HG02678 (cell line): ENCODE results near the gene LRRC8C.

Source experiments
- ATAC-seq: cut with Tn5 transposase; IDR thresholded peaks from one replicate; pipeline ENCODE4 v1.9.1; 2021; ENCODE audit warnings: mild to moderate bottlenecking, moderate library complexity; ENCODE audit not compliant: unreplicated experiment

LRRC8C gene

DNA sequence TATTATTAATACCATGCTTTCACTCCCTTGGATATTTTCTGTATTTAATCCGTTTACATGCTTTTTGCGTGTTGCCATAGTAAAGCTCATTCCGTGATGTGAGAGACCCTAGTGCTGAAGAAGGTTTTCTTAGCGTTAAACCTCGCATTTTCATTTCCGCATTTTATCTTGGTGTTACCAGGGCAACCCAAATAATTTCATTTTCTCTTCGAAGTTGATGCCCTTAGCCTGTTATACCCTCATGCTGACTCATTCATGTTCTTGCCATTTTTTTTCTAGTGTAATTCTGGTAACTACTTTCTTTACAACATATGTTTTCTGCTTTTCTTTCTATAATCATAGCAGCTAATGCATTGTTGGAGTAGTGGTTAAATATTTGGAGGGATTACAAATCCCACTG lies 37.2 kb downstream of the LRRC8C start:
- peak; percentile 96 for ATAC-seq

GRCh38 chr1:89670711-89671110 lies 37.8 kb downstream of the LRRC8C start:
- no peak for ATAC-seq

GRCh38 chr1:89671775-89672488 lies 39.0 kb downstream of the LRRC8C start:
- ATAC-seq, result no peak

- no peak for ATAC-seq
Measured at GRCh38 chr1:89672489-89673183, 39.7 kb downstream of the LRRC8C start.

GRCh38 chr1:89673251-89673650 lies 40.3 kb downstream of the LRRC8C start:
- ATAC-seq, result no peak

GRCh38 chr1:89675677-89676076 lies 42.8 kb downstream of the LRRC8C start:
- no peak for ATAC-seq

DNA sequence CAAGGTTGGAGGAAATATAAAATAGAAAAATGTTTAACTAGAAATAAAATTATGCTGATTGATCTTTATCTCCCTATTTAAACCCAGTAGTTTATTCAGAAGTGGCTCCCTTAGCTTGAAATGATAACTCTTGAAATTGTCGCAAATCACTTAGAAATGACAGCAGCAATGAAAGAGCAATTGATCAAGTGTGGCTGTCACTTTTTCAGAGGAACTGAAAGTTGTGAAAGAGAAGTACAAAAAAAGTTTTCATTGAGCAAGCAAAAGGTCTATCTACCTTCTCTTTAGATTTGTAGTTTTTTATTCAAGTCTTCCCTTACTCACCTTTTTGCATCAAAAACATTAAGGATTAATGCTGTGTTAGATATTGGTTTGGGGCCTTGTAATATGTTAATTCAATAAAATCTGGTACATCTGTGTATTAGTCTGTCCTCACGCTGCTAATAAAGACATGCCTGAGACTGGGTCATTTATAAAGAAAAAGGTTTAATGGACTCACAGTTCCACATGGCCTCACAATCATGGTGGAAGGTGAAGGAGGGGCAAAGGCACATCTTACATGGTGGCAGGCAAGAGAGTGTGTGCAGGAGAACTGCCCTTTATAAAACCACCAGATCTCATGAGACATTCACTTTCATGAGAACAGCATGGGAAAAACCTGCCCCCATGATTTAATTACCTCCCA lies 48.3 kb downstream of the LRRC8C start:
- ATAC-seq, result no peak

GRCh38 chr1:89682611-89683010 lies 49.7 kb downstream of the LRRC8C start:
- no peak for ATAC-seq

DNA sequence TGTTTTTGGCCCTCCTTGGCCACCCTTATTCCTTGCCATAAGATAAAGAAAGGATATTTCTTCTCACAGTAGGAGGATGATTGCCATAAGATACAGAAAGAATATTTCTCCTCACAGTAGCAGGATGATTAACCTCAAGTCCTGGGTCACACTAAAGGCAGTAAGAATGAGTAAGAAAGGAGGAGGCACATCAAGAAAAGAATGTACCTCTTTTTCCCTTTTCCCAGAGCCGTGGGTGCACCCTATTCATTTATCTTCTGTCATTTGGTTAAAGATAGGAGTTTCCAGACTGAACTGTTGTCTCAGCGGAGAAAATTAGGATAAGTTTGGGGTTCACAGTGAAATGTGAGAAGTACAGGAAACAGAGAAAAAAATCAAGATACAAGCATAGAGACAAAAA lies 52.5 kb downstream of the LRRC8C start:
- ATAC-seq, result no peak

GRCh38 chr1:89686520-89686919 lies 53.6 kb downstream of the LRRC8C start:
- no peak for ATAC-seq

DNA sequence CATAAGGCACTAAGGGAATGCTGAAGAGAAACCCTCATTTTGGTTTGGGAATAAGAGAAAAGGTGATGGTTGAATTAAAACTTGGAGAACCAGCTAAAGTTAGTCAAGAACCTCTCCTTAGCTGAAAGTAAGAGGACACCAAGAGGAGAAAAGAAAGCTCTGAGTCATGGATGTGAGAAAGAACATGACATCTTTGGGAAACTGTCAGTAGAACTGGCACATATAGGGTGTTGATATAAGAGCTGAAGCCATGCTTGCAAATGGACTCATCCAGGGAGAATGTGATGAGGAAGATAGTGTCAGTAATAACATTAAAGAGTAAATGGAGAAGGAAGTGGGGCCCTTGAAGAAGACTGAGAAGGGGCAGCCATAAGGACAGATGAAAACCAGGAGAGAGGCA lies 54.3 kb downstream of the LRRC8C start:
- ATAC-seq, result no peak

GRCh38 chr1:89688607-89689006 lies 55.7 kb downstream of the LRRC8C start:
- ATAC-seq, result no peak

DNA sequence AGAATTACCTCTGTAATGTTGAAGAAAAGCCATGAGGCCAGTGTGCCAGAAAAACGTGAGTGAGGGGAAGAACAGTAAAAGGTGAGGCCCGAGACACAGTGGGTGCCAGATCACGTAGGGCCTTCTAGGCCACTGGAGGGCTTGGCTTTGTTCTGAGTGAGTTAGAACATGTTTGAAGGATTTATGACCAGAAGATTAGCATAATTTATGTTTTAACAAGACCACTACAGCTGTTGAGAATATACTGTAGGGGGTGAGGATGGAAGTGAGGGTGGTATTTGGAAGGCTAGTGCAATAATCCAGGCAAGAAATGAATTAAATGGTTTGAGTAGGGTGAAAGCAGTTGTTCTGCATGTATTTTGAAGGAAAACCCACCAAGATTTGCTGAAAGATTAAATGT lies 56.3 kb downstream of the LRRC8C start:
- ATAC-seq, result no peak

GRCh38 chr1:89690595-89690994 lies 57.7 kb downstream of the LRRC8C start:
- no peak for ATAC-seq

DNA sequence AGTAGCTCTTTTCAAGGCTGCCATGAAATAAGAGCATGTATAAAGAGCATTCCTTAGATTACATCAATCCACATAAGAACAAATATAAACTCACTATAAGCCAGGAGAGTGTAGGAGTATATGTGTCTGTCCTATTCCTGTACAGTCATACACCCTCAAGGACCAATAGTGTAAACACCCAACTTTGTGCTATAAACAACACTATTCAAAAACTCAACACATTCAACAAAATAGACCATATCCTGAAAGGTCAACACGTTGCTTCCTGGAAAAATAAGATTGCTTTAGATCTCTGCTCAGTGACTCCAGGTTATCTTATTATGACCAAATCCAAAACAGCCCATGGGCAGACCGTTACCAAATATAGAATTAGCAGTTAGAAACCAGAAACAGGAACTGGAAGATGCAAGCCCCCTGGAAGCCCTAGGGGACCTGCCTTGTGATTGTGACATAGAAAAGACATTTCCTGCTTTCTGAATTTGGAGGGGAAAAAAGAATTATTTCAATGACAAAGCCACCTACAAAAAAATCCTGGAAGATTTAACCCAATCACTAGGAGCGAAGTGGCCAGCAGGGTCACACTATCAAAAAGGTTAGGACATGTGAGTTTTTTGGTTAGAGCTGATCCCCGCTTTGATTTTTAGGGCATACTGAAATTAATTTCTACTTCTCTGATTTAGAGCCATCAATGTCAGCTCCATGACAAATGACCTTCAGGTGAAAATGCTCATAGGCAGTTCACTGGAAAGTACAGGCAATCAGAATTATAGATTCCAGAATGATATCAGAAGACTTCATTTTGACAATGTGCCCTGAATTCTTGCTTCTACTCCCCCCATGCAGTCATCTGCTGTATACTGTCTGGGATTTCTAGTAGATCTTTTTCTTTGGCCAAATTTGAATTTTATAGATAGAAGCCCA lies 59.9 kb downstream of the LRRC8C start:
- peak; percentile 68 for ATAC-seq

- ATAC-seq, result no peak
Measured at GRCh38 chr1:89695847-89696246, 62.9 kb downstream of the LRRC8C start.

GRCh38 chr1:89697383-89697782 lies 64.5 kb downstream of the LRRC8C start:
- ATAC-seq, result no peak

GRCh38 chr1:89698020-89698560 lies 65.2 kb downstream of the LRRC8C start:
- no peak for ATAC-seq

DNA sequence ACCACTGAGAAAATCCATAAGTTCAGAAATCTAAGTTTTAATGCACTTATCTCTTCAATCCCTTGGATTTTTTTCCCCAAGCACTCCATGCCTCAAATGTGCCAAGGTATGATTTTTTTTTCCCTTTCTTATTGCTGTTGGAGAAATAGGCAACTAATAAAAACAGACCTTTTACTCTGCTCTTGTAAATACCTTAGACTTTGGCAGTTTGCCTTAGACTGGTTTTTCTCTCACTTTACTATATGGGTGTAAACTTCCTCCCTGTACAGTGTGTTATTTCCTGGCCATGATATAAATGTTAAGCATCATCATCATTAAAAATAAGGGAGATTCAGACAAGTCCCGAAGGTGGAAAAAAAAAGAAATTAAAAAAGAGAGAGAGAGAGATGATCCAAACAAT lies 65.7 kb downstream of the LRRC8C start:
- ATAC-seq, result no peak

DNA sequence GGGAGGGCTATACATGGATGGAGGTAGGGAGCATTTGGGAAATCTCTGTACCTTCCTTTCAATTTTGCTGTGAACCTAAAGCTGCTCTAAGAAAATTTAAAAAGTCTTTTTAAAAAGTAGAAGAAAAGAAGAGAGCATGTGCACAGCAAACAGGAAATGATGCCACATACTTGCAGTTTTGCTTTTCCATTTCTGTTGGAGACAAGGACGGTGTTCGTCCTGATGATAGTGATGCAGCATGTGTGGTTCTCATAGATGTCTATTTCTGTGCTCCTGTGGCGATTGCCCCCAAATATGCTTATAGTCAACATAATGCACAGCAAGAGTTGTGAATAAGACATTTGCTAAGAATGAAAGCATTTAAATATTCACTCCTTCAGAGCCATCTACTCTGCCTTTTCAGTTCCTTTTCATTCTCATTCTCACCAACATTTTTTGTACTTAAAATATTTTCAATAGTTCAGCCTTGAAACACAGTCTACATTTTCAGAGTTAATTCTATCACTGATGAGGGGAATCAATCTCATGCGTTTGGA lies 66.6 kb downstream of the LRRC8C start:
- no peak for ATAC-seq
